ENCODE results near the gene KRT84. TPM values are rescaled to one million over a fixed set of nuclear protein-coding genes. Genes with fewer than 3 reads are reported as not detected.

Gene KRT84
- total RNA-seq, 2 experiments from 2014 or later: not detected

GRCh38 chr12:52334185-52334584 is 51.3 kb downstream of the KRT84 start:
- H3K27ac ChIP-seq (ENCODE audit: low read depth in 1 of 2, low read length in 2 of 2): no peak overlapping the region
- Mint-ChIP-seq H3K4me3 (no peak overlapping the region), H3K36me3 (ENCODE audit: low read depth) (no peaks in the 10 kb centered on the region), H3K9me3 (no peaks in the 10 kb centered on the region), H3K27ac (no peak overlapping the region), H3K27me3 (peaks cover 7% of the 10 kb centered on the region), H3K4me1 (ENCODE audit: low read depth) (no peaks in the 10 kb centered on the region)
- TF ChIP-seq CTCF (IDR thresholded peaks at IDR 0.05): no peak
- peaks cover 0 to 4% of the 10 kb centered on the region in 2 experiments for H3K9me3 ChIP-seq (ENCODE audit: control insufficient read depth in 1 of 2, insufficient read depth in 1 of 2, low read length in 2 of 2)
- H3K36me3 ChIP-seq (ENCODE audit: insufficient read depth, low read length): no peaks in the 10 kb centered on the region
- ChIA-PET CTCF (no interaction called here), POLR2A (no interaction called here)
- no peak overlapping the region for H3K4me3 ChIP-seq (ENCODE audit: low read length)
- ATAC-seq (ENCODE audit: poor library complexity): no peak
- H3K4me1 ChIP-seq (ENCODE audit: insufficient read depth, low read length): no peaks in the 10 kb centered on the region
- DNase-seq: no peak
- intact Hi-C loops (cut with DNase I, micrococcal nuclease): no loop called here
- H3K27me3 ChIP-seq (ENCODE audit: control insufficient read depth in 1 of 2, insufficient read depth in 2 of 2, low read length in 2 of 2): peaks cover 0 to 6% of the 10 kb centered on the region in 2 experiments

GRCh38 chr12:52333321-52333720 is 52.1 kb downstream of the KRT84 start:
- H3K9me3 Mint-ChIP-seq: no peaks in the 10 kb centered on the region
- DNase-seq (no peak), ATAC-seq (ENCODE audit: poor library complexity) (no peak)
- ChIA-PET CTCF (no interaction called here), POLR2A (no interaction called here)
- H3K4me1 Mint-ChIP-seq (ENCODE audit: low read depth): no peaks in the 10 kb centered on the region
- intact Hi-C loops (cut with DNase I, micrococcal nuclease): no loop called here
- Histone ChIP-seq H3K36me3 (ENCODE audit: insufficient read depth, low read length) (no peaks in the 10 kb centered on the region), H3K27me3 (ENCODE audit: control insufficient read depth in 1 of 2, insufficient read depth in 2 of 2, low read length in 2 of 2) (peaks cover 0 to 6% of the 10 kb centered on the region in 2 experiments), H3K4me1 (ENCODE audit: insufficient read depth, low read length) (no peaks in the 10 kb centered on the region), H3K4me3 (ENCODE audit: low read length) (no peak overlapping the region), H3K9me3 (ENCODE audit: control insufficient read depth in 1 of 2, insufficient read depth in 1 of 2, low read length in 2 of 2) (peaks cover 0 to 4% of the 10 kb centered on the region in 2 experiments), H3K27ac (ENCODE audit: low read depth in 1 of 2, low read length in 2 of 2) (no peak overlapping the region)
- no peak overlapping the region for H3K27ac Mint-ChIP-seq
- H3K36me3 Mint-ChIP-seq (ENCODE audit: low read depth): no peaks in the 10 kb centered on the region
- TF ChIP-seq CTCF (IDR thresholded peaks at IDR 0.05): no peak
- peaks cover 7% of the 10 kb centered on the region for H3K27me3 Mint-ChIP-seq
- H3K4me3 Mint-ChIP-seq: no peak overlapping the region

GRCh38 chr12:52332381-52332780 is 53.1 kb downstream of the KRT84 start:
- H3K36me3 Mint-ChIP-seq (ENCODE audit: low read depth): no peaks in the 10 kb centered on the region
- no peak overlapping the region for H3K27ac Mint-ChIP-seq
- intact Hi-C loops (cut with DNase I, micrococcal nuclease): no loop called here
- Histone ChIP-seq H3K4me1 (ENCODE audit: insufficient read depth, low read length) (peaks cover 6% of the 10 kb centered on the region), H3K27ac (ENCODE audit: low read depth in 1 of 2, low read length in 2 of 2) (no peak overlapping the region), H3K27me3 (ENCODE audit: control insufficient read depth in 1 of 2, insufficient read depth in 2 of 2, low read length in 2 of 2) (peaks cover 0 to 6% of the 10 kb centered on the region in 2 experiments), H3K4me3 (ENCODE audit: low read length) (no peak overlapping the region), H3K9me3 (ENCODE audit: control insufficient read depth in 1 of 2, insufficient read depth in 1 of 2, low read length in 2 of 2) (peaks cover 0 to 4% of the 10 kb centered on the region in 2 experiments), H3K36me3 (ENCODE audit: insufficient read depth, low read length) (no peaks in the 10 kb centered on the region)
- ChIA-PET CTCF (no interaction called here), POLR2A (no interaction called here)
- peaks cover 11% of the 10 kb centered on the region for H3K27me3 Mint-ChIP-seq
- no peak overlapping the region for H3K4me3 Mint-ChIP-seq
- DNase-seq (no peak), ATAC-seq (ENCODE audit: poor library complexity) (no peak)
- no peak for TF ChIP-seq CTCF (IDR thresholded peaks at IDR 0.05)
- no peaks in the 10 kb centered on the region for H3K9me3 Mint-ChIP-seq
- peaks cover 4% of the 10 kb centered on the region for H3K4me1 Mint-ChIP-seq (ENCODE audit: low read depth)
